ENCODE results near the gene ZGPAT.
"Not testable (repeated sequence)": the region's sequence is repeated elsewhere in the genome, so short reads cannot be mapped to it uniquely, and the experiment has no call there.

The ZGPAT gene

GRCh38 chr20:63771046-63771707, 63.3 kb downstream of the ZGPAT start:
- no peaks in the 10 kb centered on the region for H3K36me3 ChIP-seq (ENCODE audit: insufficient read depth, low read length)
- H3K9ac ChIP-seq (ENCODE audit: insufficient read length) = no peak overlapping the region
- H3K27ac ChIP-seq = no peak overlapping the region
- no peak for DNase-seq (ENCODE audit: low read depth, low spot score)
- no peaks in the 10 kb centered on the region for H3K9me3 ChIP-seq (ENCODE audit: low read depth, low read length)
- TF ChIP-seq POLR2AphosphoS5 (IDR thresholded peaks at IDR 0.05; ENCODE audit: borderline replicate concordance, low read depth, low read length) (no peak), EZH2 (IDR thresholded peaks at IDR 0.05) (no peak), FOXP2 (optimal IDR thresholded peaks at IDR 0.05; ENCODE audit: control extremely low read depth, extremely low read length, insufficient read depth) (no peak)
- no peak overlapping the region for H3K4me3 ChIP-seq

- no peak for DNase-seq (ENCODE audit: low read depth, low spot score)
- H3K27ac ChIP-seq = no peak overlapping the region
- no peaks in the 10 kb centered on the region for H3K36me3 ChIP-seq (ENCODE audit: insufficient read depth, low read length)
- no peak overlapping the region for H3K4me3 ChIP-seq
- H3K9me3 ChIP-seq (ENCODE audit: low read depth, low read length) = no peaks in the 10 kb centered on the region
- no peak overlapping the region for H3K9ac ChIP-seq (ENCODE audit: insufficient read length)
- TF ChIP-seq EZH2 (IDR thresholded peaks at IDR 0.05) (no peak), FOXP2 (optimal IDR thresholded peaks at IDR 0.05; ENCODE audit: control extremely low read depth, extremely low read length, insufficient read depth) (no peak), POLR2AphosphoS5 (IDR thresholded peaks at IDR 0.05; ENCODE audit: borderline replicate concordance, low read depth, low read length) (no peak)
These were observed 65.1 kb downstream of the ZGPAT start for GRCh38 chr20:63772781-63773518.

GRCh38 chr20:63773571-63774241, 65.9 kb downstream of the ZGPAT start:
- Histone ChIP-seq H3K9me3 (ENCODE audit: low read depth, low read length) (no peaks in the 10 kb centered on the region), H3K9ac (ENCODE audit: insufficient read length) (no peak overlapping the region), H3K36me3 (ENCODE audit: insufficient read depth, low read length) (no peaks in the 10 kb centered on the region), H3K27ac (no peak overlapping the region), H3K4me3 (no peak overlapping the region)
- TF ChIP-seq FOXP2 (optimal IDR thresholded peaks at IDR 0.05; ENCODE audit: control extremely low read depth, extremely low read length, insufficient read depth) (no peak), EZH2 (IDR thresholded peaks at IDR 0.05) (no peak), POLR2AphosphoS5 (IDR thresholded peaks at IDR 0.05; ENCODE audit: borderline replicate concordance, low read depth, low read length) (no peak)
- DNase-seq (ENCODE audit: low read depth, low spot score) = no peak

GRCh38 chr20:63774306-63774705, 66.5 kb downstream of the ZGPAT start:
- no peak overlapping the region for H3K9ac ChIP-seq (ENCODE audit: insufficient read length)
- no peak overlapping the region for H3K27ac ChIP-seq
- no peak for DNase-seq (ENCODE audit: low read depth, low spot score)
- no peaks in the 10 kb centered on the region for H3K9me3 ChIP-seq (ENCODE audit: low read depth, low read length)
- TF ChIP-seq EZH2 (IDR thresholded peaks at IDR 0.05) (no peak), FOXP2 (optimal IDR thresholded peaks at IDR 0.05; ENCODE audit: control extremely low read depth, extremely low read length, insufficient read depth) (no peak), POLR2AphosphoS5 (IDR thresholded peaks at IDR 0.05; ENCODE audit: borderline replicate concordance, low read depth, low read length) (no peak)
- no peaks in the 10 kb centered on the region for H3K36me3 ChIP-seq (ENCODE audit: insufficient read depth, low read length)
- H3K4me3 ChIP-seq = no peak overlapping the region

- no peak overlapping the region for H3K9ac ChIP-seq (ENCODE audit: insufficient read length)
- H3K36me3 ChIP-seq (ENCODE audit: insufficient read depth, low read length) = no peaks in the 10 kb centered on the region
- H3K4me3 ChIP-seq = peak overlapping the region; percentile 33
- H3K9me3 ChIP-seq (ENCODE audit: low read depth, low read length) = no peaks in the 10 kb centered on the region
- TF ChIP-seq FOXP2 (optimal IDR thresholded peaks at IDR 0.05; ENCODE audit: control extremely low read depth, extremely low read length, insufficient read depth) (no peak), EZH2 (IDR thresholded peaks at IDR 0.05) (no peak), POLR2AphosphoS5 (IDR thresholded peaks at IDR 0.05; ENCODE audit: borderline replicate concordance, low read depth, low read length) (no peak)
- DNase-seq (ENCODE audit: low read depth, low spot score) = no peak
- H3K27ac ChIP-seq = no peak overlapping the region
These were observed 67.5 kb downstream of the ZGPAT start for GRCh38 chr20:63775096-63775978.

GRCh38 chr20:63776875-63777274, 69.0 kb downstream of the ZGPAT start:
- H3K27ac ChIP-seq; H3K4me3 ChIP-seq; DNase-seq (ENCODE audit: low read depth, low spot score); H3K9me3 ChIP-seq (ENCODE audit: low read depth, low read length); H3K9ac ChIP-seq (ENCODE audit: insufficient read length); H3K36me3 ChIP-seq (ENCODE audit: insufficient read depth, low read length): not testable (repeated sequence)

GRCh38 chr20:63777614-63778013, 69.8 kb downstream of the ZGPAT start:
- no peaks in the 10 kb centered on the region for H3K9me3 ChIP-seq (ENCODE audit: low read depth, low read length)
- TF ChIP-seq POLR2AphosphoS5 (IDR thresholded peaks at IDR 0.05; ENCODE audit: borderline replicate concordance, low read depth, low read length) = no peak
- no peak for TF ChIP-seq FOXP2 (optimal IDR thresholded peaks at IDR 0.05; ENCODE audit: control extremely low read depth, extremely low read length, insufficient read depth)
- TF ChIP-seq EZH2 (IDR thresholded peaks at IDR 0.05) = no peak

More at GRCh38 chr20:63777614-63778013, 69.8 kb downstream of the ZGPAT start:
- H3K27ac ChIP-seq = no peak overlapping the region
- no peak overlapping the region for H3K4me3 ChIP-seq
- no peaks in the 10 kb centered on the region for H3K36me3 ChIP-seq (ENCODE audit: insufficient read depth, low read length)
- no peak overlapping the region for H3K9ac ChIP-seq (ENCODE audit: insufficient read length)
- no peak for DNase-seq (ENCODE audit: low read depth, low spot score)

All from SK-N-MC (cell line).